HepG2 (cell line): ENCODE measurements around the gene DNAJB8. TPM values are rescaled to one million over a fixed set of nuclear protein-coding genes. Genes with fewer than 3 reads are reported as not detected.

Experiments used
- ATAC-seq: fragments of 200-7000 bp; cut with Tn5 transposase; 3 replicates; pipeline ENCODE4 v1.9.1; 2020; ENCODE audit warnings: mild to moderate bottlenecking, moderate library complexity
- BruUV-seq: library from RNA; stranded (reverse); fragments of 400-500 nt; replicated peaks from 2 replicates; lab custom pipeline; 2021; lab: Mats Ljungman, UMichigan
- CTCF ChIA-PET: fragments of 300-600 bp; formaldehyde crosslinking; extraction: SDS; loops from one replicate; lab custom pipeline; 2021; ENCODE audit warnings: low total read pairs, inconsistent platforms, low intra/inter-chr PET ratio; lab: Yijun Ruan, JAX
- POLR2A ChIA-PET: fragments of 350-600 bp; sonication (Branson Sonifier 250); formaldehyde crosslinking; loops from one replicate; lab custom pipeline; 2020; ENCODE audit warnings: antibody characterized with exemption, inconsistent platforms; lab: Yijun Ruan, JAX
- DNase-seq: peaks from one replicate; pipeline ENCODE4 v3.0.0-alpha.2; 2015; ENCODE audit warnings: low spot score
- FAIRE-seq: peaks from 3 replicates; lab custom pipeline; 2011; peaks lifted over from hg19 to GRCh38; lab: Jason Lieb, UNC
- H2AFZ ChIP-seq: one replicate; pipeline ENCODE4 v1.6.1; 2011; ENCODE audit warnings: low read length, inconsistent platforms
- H3K27ac ChIP-seq: fragments of 300-600 bp; 3 replicates; pipeline ENCODE4 v1.8.0; 2011; ENCODE audit warnings: mixed run types, mild to moderate bottlenecking, mixed read lengths, low read length, inconsistent platforms; ENCODE audit not compliant: insufficient read depth; ENCODE audit errors: extremely low read length
- H3K27me3 ChIP-seq, 2 experiments: fragments of 200-600 bp in 1 of 2; 2 replicates in 1 of 2; 3 replicates in 1 of 2; pipeline versions ENCODE4 v1.6.0 to v1.8.0; 2011; ENCODE audit warnings: low read length in 2 of 2, mild to moderate bottlenecking in 2 of 2, moderate library complexity in 2 of 2, inconsistent platforms in 1 of 2; ENCODE audit not compliant: insufficient read depth in 2 of 2, control insufficient read depth in 1 of 2
- H3K36me3 ChIP-seq, 2 experiments: fragments of 200-600 bp in 1 of 2; replicated peaks in 1 of 2; 2 replicates in 1 of 2; 3 replicates in 1 of 2; pipeline versions ENCODE4 v1.5.1 to v1.8.0; 2011; ENCODE audit warnings: low read length in 2 of 2, inconsistent platforms in 1 of 2; ENCODE audit not compliant: insufficient read depth in 2 of 2, control insufficient read depth in 1 of 2
- H3K4me1 ChIP-seq: 2 replicates; pipeline ENCODE4 v1.5.1; 2012; ENCODE audit warnings: low read length, inconsistent platforms; ENCODE audit not compliant: insufficient read depth
- H3K4me2 ChIP-seq: 2 replicates; pipeline ENCODE4 v1.6.0; 2011; ENCODE audit warnings: low read depth, low read length, inconsistent platforms
- H3K4me3 ChIP-seq, 3 experiments: fragments of 200-600 bp in 1 of 3; sonication (generic), shearing (Covaris generic) in 1 of 3; replicated peaks in 1 of 3; 2 replicates each; pipeline ENCODE4 v1.5.1; 2011 to 2016; ENCODE audit warnings: low read length in 3 of 3, inconsistent platforms in 2 of 3, low read depth in 2 of 3, mild to moderate bottlenecking in 2 of 3, control low read depth in 1 of 3, mixed read lengths in 1 of 3; ENCODE audit not compliant: insufficient read depth in 1 of 3
- H3K79me2 ChIP-seq: one replicate; pipeline ENCODE4 v1.6.1; 2011; ENCODE audit warnings: low read length, inconsistent platforms; ENCODE audit not compliant: insufficient read depth
- H3K9ac ChIP-seq: 2 replicates; pipeline ENCODE4 v1.6.0; 2011; ENCODE audit warnings: mild to moderate bottlenecking, low read depth, low read length, inconsistent platforms; ENCODE audit not compliant: insufficient read depth
- H3K9me3 ChIP-seq: 2 replicates; pipeline ENCODE4 v1.5.1; 2012; ENCODE audit warnings: mild to moderate bottlenecking, low read length
- H4K20me1 ChIP-seq: 2 replicates; pipeline ENCODE4 v1.6.0; 2011; ENCODE audit warnings: inconsistent platforms, mild to moderate bottlenecking, low read length, moderate library complexity; ENCODE audit not compliant: insufficient read depth
- ZNF83 ChIP-seq: sonication (generic); formaldehyde crosslinking; IDR thresholded peaks from 2 replicates; pipeline ENCODE4 v1.4.0; 2020; ENCODE audit warnings: missing genetic modification reagents, mild to moderate bottlenecking, borderline replicate concordance
- WGBS: methylation state at CpG from one replicate; pipeline ENCODE4 v1.1.6; 2017; ENCODE audit warnings: low lambda C conversion rate; 5-methylcytosine and 5-hydroxymethylcytosine counted together
- in situ Hi-C: cut with HindIII; loops from 2 replicates; pipeline ENCODE4 v1.10.0; 2017; ENCODE audit warnings: low pct_unique_long_range_greater_than_20kb; ENCODE audit not compliant: extremely low pct_ligation_motif_present
- intact Hi-C: fragments of 100-400 bp; cut with micrococcal nuclease; formaldehyde crosslinking; loops from one replicate; pipeline ENCODE4 v1.10.0; 2022; ENCODE audit not compliant: unreplicated experiment
- polyA plus RNA-seq, 8 experiments: library from polyadenylated mRNA; depleted of rRNA in 3 of 8; stranded (reverse) in 7 of 8; unstranded in 1 of 8; fragments of >200 nt; fragmentation: Illumina TruSeq in 4 of 8; extraction: Trizol in 4 of 8; gene quantifications; 2 replicates each; pipeline versions ENCODE4 v1.2.1 to v1.2.3, GENCODE V29; 2011 to 2016; ENCODE audit warnings: low read depth in 4 of 8, missing spikeins in 1 of 8, mixed read lengths in 1 of 8; ENCODE audit not compliant: insufficient read depth in 1 of 8
- total RNA-seq, 5 experiments: library from RNA; depleted of rRNA; stranded (reverse); fragments of >200 nt; fragmentation: Illumina TruSeq; extraction: Trizol; gene quantifications; 2 replicates each; pipeline ENCODE4 v1.2.3, GENCODE V29; 2016; ENCODE audit warnings: low read depth in 1 of 5
- TF ChIP-seq, protein P1 (sequence below): sonication (generic); formaldehyde crosslinking; IDR thresholded peaks from 2 replicates; pipeline ENCODE4 v1.4.0; 2020; ENCODE audit warnings: mild to moderate bottlenecking, low read depth, missing genetic modification reagents
- TF ChIP-seq, protein P2 (sequence below): sonication (generic); formaldehyde crosslinking; IDR thresholded peaks from 2 replicates; pipeline ENCODE4 v1.4.0; 2020; ENCODE audit warnings: mild to moderate bottlenecking, missing genetic modification reagents

The DNAJB8 gene
- total and polyA plus RNA-seq, 2 of the 13 experiments (the other 11 are each of a cell fraction or from before 2014, with no cell fraction given), result not detected

DNA sequence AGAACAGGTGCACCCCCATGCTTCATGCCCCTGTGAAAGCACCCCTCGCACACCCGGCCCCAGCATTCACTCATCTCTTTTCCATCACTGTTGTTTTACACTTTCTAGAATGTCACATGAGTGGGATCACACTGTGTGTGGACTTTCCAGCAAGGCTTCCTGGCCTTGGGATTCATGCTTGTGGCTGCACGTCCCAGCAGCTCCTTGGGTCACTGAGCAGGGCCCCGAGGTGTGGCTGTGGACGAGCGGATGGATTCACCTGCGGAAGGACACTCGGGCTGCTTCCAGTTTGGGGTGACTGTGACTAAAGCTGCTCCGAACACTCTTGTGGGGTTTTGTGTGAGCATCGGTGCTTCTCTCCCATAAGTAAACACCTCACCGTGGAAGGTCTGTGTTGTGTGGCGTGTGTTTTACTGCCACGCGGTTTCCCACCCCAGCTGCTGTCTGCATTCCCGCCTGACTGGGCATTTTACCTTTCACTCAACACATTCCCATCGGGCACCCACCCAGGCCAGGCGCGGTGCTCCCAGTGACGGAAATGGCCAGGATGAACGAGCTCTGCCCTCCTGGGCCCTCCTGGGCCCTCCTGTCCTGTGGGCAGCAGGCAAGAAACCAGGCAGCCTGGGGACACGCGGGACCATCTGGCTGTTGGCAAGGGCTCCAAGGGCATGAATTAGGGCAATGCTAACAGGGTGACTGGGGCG, 41.4 kb downstream of the DNAJB8 start:
- intact Hi-C loops (loop anchor here (5.0 to 10.0 kb wide), 3 partner anchors 103 to 253 kb away; no protein-coding TSS in a partner anchor), in situ Hi-C loops (loop anchor here (5.0 kb wide), 1 partner anchor 62 kb away; no protein-coding TSS in a partner anchor)
- H3K27ac ChIP-seq, result no peak overlapping the region
- TF ChIP-seq, protein P1, sequence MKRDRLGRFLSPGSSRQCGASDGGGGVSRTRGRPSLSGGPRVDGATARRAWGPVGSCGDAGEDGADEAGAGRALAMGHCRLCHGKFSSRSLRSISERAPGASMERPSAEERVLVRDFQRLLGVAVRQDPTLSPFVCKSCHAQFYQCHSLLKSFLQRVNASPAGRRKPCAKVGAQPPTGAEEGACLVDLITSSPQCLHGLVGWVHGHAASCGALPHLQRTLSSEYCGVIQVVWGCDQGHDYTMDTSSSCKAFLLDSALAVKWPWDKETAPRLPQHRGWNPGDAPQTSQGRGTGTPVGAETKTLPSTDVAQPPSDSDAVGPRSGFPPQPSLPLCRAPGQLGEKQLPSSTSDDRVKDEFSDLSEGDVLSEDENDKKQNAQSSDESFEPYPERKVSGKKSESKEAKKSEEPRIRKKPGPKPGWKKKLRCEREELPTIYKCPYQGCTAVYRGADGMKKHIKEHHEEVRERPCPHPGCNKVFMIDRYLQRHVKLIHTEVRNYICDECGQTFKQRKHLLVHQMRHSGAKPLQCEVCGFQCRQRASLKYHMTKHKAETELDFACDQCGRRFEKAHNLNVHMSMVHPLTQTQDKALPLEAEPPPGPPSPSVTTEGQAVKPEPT (CRISPR knock-in tag), result 0 out of 2 replicates have a peak, but pooled peaks have one; percentile 3
- no peak for TF ChIP-seq ZNF83 (CRISPR knock-in tag)
- TF ChIP-seq, protein P2, sequence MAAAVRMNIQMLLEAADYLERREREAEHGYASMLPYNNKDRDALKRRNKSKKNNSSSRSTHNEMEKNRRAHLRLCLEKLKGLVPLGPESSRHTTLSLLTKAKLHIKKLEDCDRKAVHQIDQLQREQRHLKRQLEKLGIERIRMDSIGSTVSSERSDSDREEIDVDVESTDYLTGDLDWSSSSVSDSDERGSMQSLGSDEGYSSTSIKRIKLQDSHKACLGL (CRISPR knock-in tag), result no peak
- no peak overlapping the region for H3K4me2 ChIP-seq
- peaks cover 5 to 25% of the 10 kb centered on the region in 2 experiments; a peak in 4 of 5 replicates for H3K27me3 ChIP-seq
- no peak for FAIRE-seq
- BruUV-seq, result no TSS peak
- no peak overlapping the region for H3K4me3 ChIP-seq
- no peaks in the 10 kb centered on the region for H3K36me3 ChIP-seq
- no peaks in the 10 kb centered on the region for H4K20me1 ChIP-seq
- H3K4me1 ChIP-seq, result peaks cover 25% of the 10 kb centered on the region
- WGBS, result 73% methylated on average over 16 of the region's 23 CpGs
- POLR2A ChIA-PET, result interaction anchor here (0.8 kb wide), 1 partner anchor 63 kb away, joined by 3 read pairs; no protein-coding TSS in a partner anchor
- DNase-seq, result no peak
- no peak overlapping the region for H2AFZ ChIP-seq
- CTCF ChIA-PET, result interaction anchor here (1.2 kb wide), 1 partner anchor 183 kb away, joined by 3 read pairs; no protein-coding TSS in a partner anchor
- H3K9ac ChIP-seq, result no peak overlapping the region
- ATAC-seq, result no peak
- H3K79me2 ChIP-seq, result no peaks in the 10 kb centered on the region
- H3K9me3 ChIP-seq, result no peaks in the 10 kb centered on the region
